Transverse colon (tissue), 3 donors: ENCODE measurements around the gene GRM1.

Source experiments
- CTCF ChIP-seq, 5 experiments: fragments of 200-600 bp in 3 of 5; fragments of 450-650 bp in 2 of 5; sonication (generic) in 3 of 5; IDR thresholded peaks; 1 replicate in 2 of 5; 2 replicates in 3 of 5; pipeline ENCODE4 v1.5.1; 2016 to 2017; ENCODE audit warnings: antibody characterized with exemption in 5 of 5, inconsistent platforms in 3 of 5, mild to moderate bottlenecking in 2 of 5, moderate library complexity in 1 of 5
- POLR2A ChIP-seq: fragments of 450-650 bp; IDR thresholded peaks from one replicate; pipeline ENCODE4 v1.6.1; 2016; ENCODE audit warnings: antibody characterized with exemption, mild to moderate bottlenecking, moderate library complexity

- TF ChIP-seq POLR2A = no peak
- no peak for TF ChIP-seq CTCF (IDR thresholded peaks at IDR 0.05)
Measured at GRCh38 chr6:146358431-146359046, 329.7 kb downstream of the GRM1 start.
